H9 (cell line): ENCODE data around the gene PATL1. TPM values are rescaled to one million over a fixed set of nuclear protein-coding genes. Genes with fewer than 3 reads are reported as not detected.

Source experiments
- DNase-seq: peaks from one replicate; pipeline ENCODE4 v3.0.0-alpha.2; 2017
- H2AFZ ChIP-seq: one replicate; pipeline ENCODE4 v1.6.1; 2013; ENCODE audit warnings: mild to moderate bottlenecking, low read length, control low read depth, moderate library complexity
- H2AK5ac ChIP-seq: 2 replicates; pipeline ENCODE4 v1.6.1; 2013; ENCODE audit warnings: low read length, control low read depth, mixed read lengths; ENCODE audit not compliant: insufficient read length
- H2BK120ac ChIP-seq: one replicate; pipeline ENCODE4 v1.6.1; 2013; ENCODE audit warnings: low read depth, mild to moderate bottlenecking, low read length, control low read depth, inconsistent platforms; ENCODE audit not compliant: poor library complexity, severe bottlenecking
- H2BK12ac ChIP-seq: 2 replicates; pipeline ENCODE4 v1.6.1; 2013; ENCODE audit warnings: low read length, control low read depth, mixed read lengths, low read depth; ENCODE audit not compliant: insufficient read length
- H2BK15ac ChIP-seq: 2 replicates; pipeline ENCODE4 v1.6.1; 2013; ENCODE audit warnings: low read depth, low read length, control low read depth
- H2BK20ac ChIP-seq: one replicate; pipeline ENCODE4 v1.6.1; 2013; ENCODE audit warnings: low read depth, mild to moderate bottlenecking, low read length, control low read depth, inconsistent platforms; ENCODE audit not compliant: poor library complexity, severe bottlenecking
- H2BK5ac ChIP-seq: 2 replicates; pipeline ENCODE4 v1.6.1; 2013; ENCODE audit warnings: low read length, control low read depth, mixed read lengths; ENCODE audit not compliant: insufficient read length
- H3K14ac ChIP-seq: 2 replicates; pipeline ENCODE4 v1.6.1; 2013; ENCODE audit warnings: low read length, control low read depth; ENCODE audit not compliant: insufficient read depth
- H3K18ac ChIP-seq: 2 replicates; pipeline ENCODE4 v1.6.1; 2013; ENCODE audit warnings: low read depth, mild to moderate bottlenecking, mixed read lengths, low read length, control low read depth; ENCODE audit not compliant: insufficient read length
- H3K23ac ChIP-seq: 2 replicates; pipeline ENCODE4 v1.6.1; 2013; ENCODE audit warnings: low read length, control low read depth, mixed read lengths, low read depth; ENCODE audit not compliant: insufficient read length
- H3K23me2 ChIP-seq: 2 replicates; pipeline ENCODE4 v1.6.1; 2013; ENCODE audit warnings: low read depth, mild to moderate bottlenecking, mixed read lengths, low read length, control low read depth; ENCODE audit not compliant: insufficient read length, poor library complexity, severe bottlenecking
- H3K27ac ChIP-seq: 2 replicates; pipeline ENCODE4 v1.5.1; 2013; ENCODE audit warnings: low read length, control low read depth, mixed read lengths, low read depth; ENCODE audit not compliant: insufficient read length
- H3K27me3 ChIP-seq: 2 replicates; pipeline ENCODE4 v1.6.1; 2013; ENCODE audit warnings: low read length, control low read depth, inconsistent platforms; ENCODE audit not compliant: insufficient read depth
- H3K4ac ChIP-seq: 2 replicates; pipeline ENCODE4 v1.6.1; 2013; ENCODE audit warnings: low read depth, mild to moderate bottlenecking, control low read depth, inconsistent platforms, low read length, moderate library complexity
- H3K4me1 ChIP-seq: 2 replicates; pipeline ENCODE4 v1.6.1; 2013; ENCODE audit warnings: low read length, control low read depth, inconsistent platforms; ENCODE audit not compliant: insufficient read depth
- H3K4me2 ChIP-seq: 2 replicates; pipeline ENCODE4 v1.6.1; 2013; ENCODE audit warnings: low read length, control low read depth, mixed read lengths; ENCODE audit not compliant: insufficient read length, insufficient read depth
- H3K56ac ChIP-seq: 2 replicates; pipeline ENCODE4 v1.6.1; 2013; ENCODE audit warnings: low read depth, mild to moderate bottlenecking, mixed read lengths, low read length, control low read depth; ENCODE audit not compliant: insufficient read length
- H3K79me1 ChIP-seq: 2 replicates; pipeline ENCODE4 v1.6.1; 2013; ENCODE audit warnings: low read depth, mild to moderate bottlenecking, moderate library complexity, low read length, control low read depth, inconsistent platforms; ENCODE audit not compliant: insufficient read depth, poor library complexity, severe bottlenecking
- H3K79me2 ChIP-seq: 2 replicates; pipeline ENCODE4 v1.6.1; 2013; ENCODE audit warnings: low read length, control low read depth, inconsistent platforms; ENCODE audit not compliant: insufficient read depth
- H3K9ac ChIP-seq: 2 replicates; pipeline ENCODE4 v1.6.1; 2013; ENCODE audit warnings: low read length, control low read depth, mixed read lengths; ENCODE audit not compliant: insufficient read length; ENCODE audit errors: extremely low read depth
- H3K9me3 ChIP-seq: one replicate; pipeline ENCODE4 v1.6.1; 2013; ENCODE audit warnings: low read depth, low read length, inconsistent platforms; ENCODE audit not compliant: control insufficient read depth
- H3T11ph ChIP-seq: one replicate; pipeline ENCODE4 v1.6.1; 2013; ENCODE audit warnings: mild to moderate bottlenecking, low read length, control low read depth, inconsistent platforms
- H4K20me1 ChIP-seq: one replicate; pipeline ENCODE4 v1.6.1; 2013; ENCODE audit not compliant: control insufficient read depth, insufficient read length, insufficient read depth
- H4K5ac ChIP-seq: 2 replicates; pipeline ENCODE4 v1.6.1; 2013; ENCODE audit warnings: low read depth, mild to moderate bottlenecking, mixed read lengths, low read length, control low read depth; ENCODE audit not compliant: insufficient read length
- H4K8ac ChIP-seq: replicated peaks from 2 replicates; pipeline ENCODE4 v1.6.1; 2013; ENCODE audit warnings: low read length, control low read depth, mixed read lengths, low read depth; ENCODE audit not compliant: insufficient read length
- H4K91ac ChIP-seq: 2 replicates; pipeline ENCODE4 v1.6.1; 2013; ENCODE audit warnings: low read depth, mild to moderate bottlenecking, moderate library complexity, mixed read lengths, low read length, control low read depth; ENCODE audit not compliant: insufficient read length
- H3K27ac Mint-ChIP-seq, 3 experiments: 2 replicates in 2 of 3; 3 replicates in 1 of 3; pipeline ENCODE4 v1.8.0; 2020 to 2021; ENCODE audit warnings: mixed read lengths in 3 of 3, mild to moderate bottlenecking in 1 of 3, moderate library complexity in 1 of 3
- H3K27me3 Mint-ChIP-seq: 2 replicates; pipeline ENCODE4 v1.8.0; 2021; ENCODE audit warnings: low read depth, mild to moderate bottlenecking, moderate library complexity, mixed read lengths
- H3K36me3 Mint-ChIP-seq, 3 experiments: 2 replicates in 2 of 3; 3 replicates in 1 of 3; pipeline ENCODE4 v1.8.0; 2020 to 2021; ENCODE audit warnings: low read depth in 3 of 3, mixed read lengths in 3 of 3; ENCODE audit not compliant: insufficient read depth in 1 of 3
- H3K4me1 Mint-ChIP-seq, 2 experiments: 2 replicates each; pipeline ENCODE4 v1.8.0; 2020; ENCODE audit warnings: mixed read lengths in 2 of 2
- H3K4me3 Mint-ChIP-seq, 2 experiments: 2 replicates in 1 of 2; 3 replicates in 1 of 2; pipeline ENCODE4 v1.8.0; 2020 to 2021; ENCODE audit warnings: mild to moderate bottlenecking in 2 of 2, mixed read lengths in 2 of 2, moderate library complexity in 1 of 2
- H3K9me3 Mint-ChIP-seq, 2 experiments: 2 replicates in 1 of 2; 3 replicates in 1 of 2; pipeline ENCODE4 v1.8.0; 2020; ENCODE audit warnings: mild to moderate bottlenecking in 2 of 2, mixed read lengths in 2 of 2, moderate library complexity in 1 of 2
- WGBS: extraction: QIAGEN DNeasy Blood & Tissue Kit; methylation state at CpG from one replicate; pipeline ENCODE4 v1.1.7; 2013; ENCODE audit warnings: missing lambda C conversion rate, low lambda C conversion rate, mixed read lengths; ENCODE audit not compliant: insufficient read length; ENCODE audit errors: extremely low coverage; 5-methylcytosine and 5-hydroxymethylcytosine counted together
- total RNA-seq: library from RNA; stranded (reverse); gene quantifications from 2 replicates; pipeline ENCODE4 v1.2.1, GENCODE V29; 2021
- TF ChIP-seq, protein P1 (sequence below): fragments of 200-600 bp; sonication (generic); conservative IDR thresholded peaks from 3 replicates; pipeline ENCODE4 v1.8.0; 2021; ENCODE audit warnings: antibody characterized with exemption, mild to moderate bottlenecking

Gene PATL1
- total RNA-seq, 1 experiment from 2014 or later, result 31.4 TPM

GRCh38 chr11:59708537-59708936 is 39.7 kb upstream of the PATL1 start:
- Histone ChIP-seq H2AK5ac (no peak overlapping the region), H3K27me3 (no peaks in the 10 kb centered on the region), H3K23me2 (no peaks in the 10 kb centered on the region), H3K4ac (no peak overlapping the region), H2BK12ac (no peak overlapping the region), H2BK120ac (no peak overlapping the region), H2AFZ (no peak overlapping the region), H3K23ac (no peak overlapping the region), H4K20me1 (no peaks in the 10 kb centered on the region), H2BK5ac (no peak overlapping the region), H3K27ac (no peak overlapping the region), H3K9ac (no peak overlapping the region), H3K4me2 (no peak overlapping the region), H4K8ac (no peak overlapping the region), H3T11ph (no peak overlapping the region), H4K5ac (no peak overlapping the region), H3K56ac (no peak overlapping the region), H3K4me1 (no peaks in the 10 kb centered on the region), H4K91ac (no peak overlapping the region), H2BK15ac (no peak overlapping the region), H3K14ac (no peak overlapping the region), H3K79me1 (no peaks in the 10 kb centered on the region), H3K9me3 (no peaks in the 10 kb centered on the region), H3K18ac (no peak overlapping the region), H3K79me2 (no peaks in the 10 kb centered on the region), H2BK20ac (no peak overlapping the region)
- Mint-ChIP-seq H3K36me3 (no peaks in the 10 kb centered on the region; a peak in 1 of 7 replicates), H3K4me3 (no peak overlapping the region), H3K9me3 (no peaks in the 10 kb centered on the region; a peak in 1 of 5 replicates), H3K27ac (no peak overlapping the region), H3K27me3 (0 out of 2 replicates have a peak, but pooled peaks cover 2% of the 10 kb centered on the region), H3K4me1 (no peaks in the 10 kb centered on the region)
- TF ChIP-seq, protein P1, sequence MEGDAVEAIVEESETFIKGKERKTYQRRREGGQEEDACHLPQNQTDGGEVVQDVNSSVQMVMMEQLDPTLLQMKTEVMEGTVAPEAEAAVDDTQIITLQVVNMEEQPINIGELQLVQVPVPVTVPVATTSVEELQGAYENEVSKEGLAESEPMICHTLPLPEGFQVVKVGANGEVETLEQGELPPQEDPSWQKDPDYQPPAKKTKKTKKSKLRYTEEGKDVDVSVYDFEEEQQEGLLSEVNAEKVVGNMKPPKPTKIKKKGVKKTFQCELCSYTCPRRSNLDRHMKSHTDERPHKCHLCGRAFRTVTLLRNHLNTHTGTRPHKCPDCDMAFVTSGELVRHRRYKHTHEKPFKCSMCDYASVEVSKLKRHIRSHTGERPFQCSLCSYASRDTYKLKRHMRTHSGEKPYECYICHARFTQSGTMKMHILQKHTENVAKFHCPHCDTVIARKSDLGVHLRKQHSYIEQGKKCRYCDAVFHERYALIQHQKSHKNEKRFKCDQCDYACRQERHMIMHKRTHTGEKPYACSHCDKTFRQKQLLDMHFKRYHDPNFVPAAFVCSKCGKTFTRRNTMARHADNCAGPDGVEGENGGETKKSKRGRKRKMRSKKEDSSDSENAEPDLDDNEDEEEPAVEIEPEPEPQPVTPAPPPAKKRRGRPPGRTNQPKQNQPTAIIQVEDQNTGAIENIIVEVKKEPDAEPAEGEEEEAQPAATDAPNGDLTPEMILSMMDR, result no peak
- DNase-seq, result no peak
- WGBS, result no CpG with 5 or more reads among the region's 1 CpG
